ENCODE measurements around the gene RFX2.

DNA sequence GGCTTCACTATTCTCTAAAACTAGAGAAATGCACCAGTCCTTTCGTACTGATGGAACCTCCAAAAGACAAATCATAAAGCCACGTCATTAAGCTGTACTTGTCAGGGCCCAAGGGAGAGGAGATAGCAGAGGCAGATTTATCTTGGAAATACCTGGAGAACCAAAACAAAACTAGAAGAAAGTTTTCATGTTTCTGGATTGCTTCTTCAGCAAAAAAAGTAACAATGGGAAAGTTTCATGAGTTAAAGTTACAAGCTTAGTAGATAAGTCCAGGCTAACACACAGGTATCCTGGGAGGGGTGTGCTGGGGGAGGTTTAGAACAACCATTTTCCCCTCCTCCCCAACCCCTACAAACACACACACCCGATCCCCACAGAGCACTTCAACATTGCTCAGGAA, 154.0 kb downstream of the RFX2 start:
- TF ChIP-seq, protein P1, sequence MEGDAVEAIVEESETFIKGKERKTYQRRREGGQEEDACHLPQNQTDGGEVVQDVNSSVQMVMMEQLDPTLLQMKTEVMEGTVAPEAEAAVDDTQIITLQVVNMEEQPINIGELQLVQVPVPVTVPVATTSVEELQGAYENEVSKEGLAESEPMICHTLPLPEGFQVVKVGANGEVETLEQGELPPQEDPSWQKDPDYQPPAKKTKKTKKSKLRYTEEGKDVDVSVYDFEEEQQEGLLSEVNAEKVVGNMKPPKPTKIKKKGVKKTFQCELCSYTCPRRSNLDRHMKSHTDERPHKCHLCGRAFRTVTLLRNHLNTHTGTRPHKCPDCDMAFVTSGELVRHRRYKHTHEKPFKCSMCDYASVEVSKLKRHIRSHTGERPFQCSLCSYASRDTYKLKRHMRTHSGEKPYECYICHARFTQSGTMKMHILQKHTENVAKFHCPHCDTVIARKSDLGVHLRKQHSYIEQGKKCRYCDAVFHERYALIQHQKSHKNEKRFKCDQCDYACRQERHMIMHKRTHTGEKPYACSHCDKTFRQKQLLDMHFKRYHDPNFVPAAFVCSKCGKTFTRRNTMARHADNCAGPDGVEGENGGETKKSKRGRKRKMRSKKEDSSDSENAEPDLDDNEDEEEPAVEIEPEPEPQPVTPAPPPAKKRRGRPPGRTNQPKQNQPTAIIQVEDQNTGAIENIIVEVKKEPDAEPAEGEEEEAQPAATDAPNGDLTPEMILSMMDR (IDR thresholded peaks at IDR 0.05): no peak
- no peak for TF ChIP-seq POLR2A (IDR thresholded peaks at IDR 0.05)

All from right lobe of liver (tissue), 4 donors.